ENCODE data around the gene SLC4A2.

The SLC4A2 gene

GRCh38 chr7:151032936-151033863 lies 26.2 kb upstream of the SLC4A2 start:
- no peak for DNase-seq (ENCODE audit: low read depth)
- TF ChIP-seq CTCF (IDR thresholded peaks at IDR 0.05; ENCODE audit: low read depth, low read length, missing control alignments), result no peak
- no peak overlapping the region for H3K4me3 ChIP-seq (ENCODE audit: low read depth, low read length)

GRCh38 chr7:151033864-151034249 lies 25.5 kb upstream of the SLC4A2 start:
- H3K4me3 ChIP-seq (ENCODE audit: low read depth, low read length), result no peak overlapping the region
- TF ChIP-seq CTCF (IDR thresholded peaks at IDR 0.05; ENCODE audit: low read depth, low read length, missing control alignments), result no peak
- no peak for DNase-seq (ENCODE audit: low read depth)

DNA sequence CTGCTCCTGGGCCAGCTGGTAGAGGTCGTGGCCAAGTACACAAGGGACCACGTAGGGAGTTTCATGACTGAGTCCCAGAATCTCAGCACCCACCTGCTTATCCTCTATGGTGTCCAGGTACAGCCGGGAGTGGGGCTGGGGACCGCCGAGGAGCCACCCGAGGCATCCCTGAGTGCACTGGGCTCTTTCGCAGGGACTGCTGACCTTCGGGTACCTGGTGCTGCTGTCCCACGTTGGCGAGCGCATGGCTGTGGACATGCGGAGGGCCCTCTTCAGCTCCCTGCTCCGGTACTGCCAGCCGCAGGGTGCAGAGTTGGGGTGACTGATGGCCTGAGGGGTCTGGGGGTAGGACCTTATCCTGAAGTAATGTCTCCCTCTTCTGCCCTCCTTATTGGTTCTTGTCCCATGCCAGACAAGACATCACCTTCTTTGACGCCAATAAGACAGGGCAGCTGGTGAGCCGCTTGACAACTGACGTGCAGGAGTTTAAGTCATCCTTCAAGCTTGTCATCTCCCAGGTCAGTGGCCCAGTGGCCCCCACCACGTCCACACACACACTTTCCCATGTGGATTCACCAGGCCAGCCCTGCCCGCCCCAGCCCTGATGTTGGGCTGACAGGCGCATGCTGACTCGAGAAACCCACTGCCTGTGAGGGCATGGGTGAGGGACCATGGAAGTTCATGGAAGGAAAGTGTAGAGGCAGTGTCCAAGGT lies 24.9 kb upstream of the SLC4A2 start:
- no peak for DNase-seq (ENCODE audit: low read depth)
- no peak for TF ChIP-seq CTCF (IDR thresholded peaks at IDR 0.05; ENCODE audit: low read depth, low read length, missing control alignments)
- H3K4me3 ChIP-seq (ENCODE audit: low read depth, low read length), result no peak overlapping the region

DNA sequence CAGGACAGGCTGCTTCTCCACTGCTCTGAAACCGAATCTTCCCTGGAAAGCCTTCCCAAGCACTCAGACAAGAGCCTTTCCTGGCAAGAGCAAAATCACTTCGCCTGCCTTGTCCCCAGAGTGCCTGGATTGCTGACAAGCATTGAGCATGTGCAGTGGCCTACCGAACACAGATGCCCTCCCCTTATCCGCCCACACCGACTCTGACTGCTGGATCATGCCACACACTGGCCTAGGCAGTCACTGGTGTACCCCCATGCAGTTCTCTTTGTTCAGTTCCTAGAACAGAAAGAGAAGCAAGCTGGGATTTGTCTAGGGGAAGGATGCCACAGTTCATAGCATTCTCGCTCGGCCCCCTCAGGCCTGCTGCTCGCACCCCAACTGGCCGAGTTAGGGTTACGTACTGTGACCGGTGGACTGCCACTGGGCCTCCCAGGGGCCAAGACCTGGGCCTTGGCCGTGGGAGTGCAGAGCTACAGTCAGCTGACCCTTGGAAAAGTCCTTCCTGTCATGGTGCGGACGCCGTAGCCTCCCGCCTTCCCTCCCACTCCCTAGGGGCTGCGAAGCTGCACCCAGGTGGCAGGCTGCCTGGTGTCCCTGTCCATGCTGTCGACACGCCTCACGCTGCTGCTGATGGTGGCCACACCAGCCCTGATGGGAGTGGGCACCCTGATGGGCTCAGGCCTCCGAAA lies 24.2 kb upstream of the SLC4A2 start:
- no peak for DNase-seq (ENCODE audit: low read depth)
- no peak overlapping the region for H3K4me3 ChIP-seq (ENCODE audit: low read depth, low read length)
- no peak for TF ChIP-seq CTCF (IDR thresholded peaks at IDR 0.05; ENCODE audit: low read depth, low read length, missing control alignments)

- no peak for DNase-seq (ENCODE audit: low read depth)
- no peak overlapping the region for H3K4me3 ChIP-seq (ENCODE audit: low read depth, low read length)
- no peak for TF ChIP-seq CTCF (IDR thresholded peaks at IDR 0.05; ENCODE audit: low read depth, low read length, missing control alignments)
Observed at GRCh38 chr7:151035902-151036301, 23.5 kb upstream of the SLC4A2 start.

- no peak for TF ChIP-seq CTCF (IDR thresholded peaks at IDR 0.05; ENCODE audit: low read depth, low read length, missing control alignments)
- DNase-seq (ENCODE audit: low read depth), result no peak
- no peak overlapping the region for H3K4me3 ChIP-seq (ENCODE audit: low read depth, low read length)
Observed at GRCh38 chr7:151038951-151039849, 20.2 kb upstream of the SLC4A2 start.

All from GM12864 (cell line).